GM23338 (cell line): Measurements from ENCODE around the gene AHNAK2. TPM values are rescaled to one million over a fixed set of nuclear protein-coding genes. Genes with fewer than 3 reads are reported as not detected.
A peak's percentile ranks its signal among the peaks of the same experiment; 100 is the strongest.

Experiments
- ATAC-seq: fragments of 200-7000 bp; cut with Tn5 transposase; 3 replicates; pipeline ENCODE4 v1.9.1; 2020
- DNase-seq: peaks from one replicate; pipeline ENCODE4 v3.0.0-alpha.2; 2015; ENCODE audit warnings: low spot score
- H2AFZ ChIP-seq: fragments of 200-600 bp; sonication (generic); 2 replicates; pipeline ENCODE4 v1.8.0; 2016; ENCODE audit warnings: antibody characterized with exemption, mild to moderate bottlenecking, moderate library complexity
- H3F3A ChIP-seq: fragments of 200-600 bp; sonication (generic); replicated peaks from 2 replicates; pipeline ENCODE4 v1.8.0; 2017; ENCODE audit warnings: antibody characterized with exemption, mixed run types, low read depth
- H3K27ac ChIP-seq: fragments of 200-600 bp; sonication (generic); 2 replicates; pipeline ENCODE4 v1.6.1; 2016; ENCODE audit warnings: low read depth
- H3K27me3 ChIP-seq: fragments of 200-600 bp; sonication (generic); 2 replicates; pipeline ENCODE4 v1.8.0; 2016; ENCODE audit warnings: mild to moderate bottlenecking, mixed run types, moderate library complexity; ENCODE audit not compliant: insufficient read depth
- H3K36me3 ChIP-seq: fragments of 200-600 bp; sonication (generic); 2 replicates; pipeline ENCODE4 v1.8.0; 2016; ENCODE audit warnings: mild to moderate bottlenecking; ENCODE audit not compliant: insufficient read depth
- H3K4me1 ChIP-seq: fragments of 200-600 bp; sonication (generic); 2 replicates; pipeline ENCODE4 v1.8.0; 2016; ENCODE audit warnings: mild to moderate bottlenecking, moderate library complexity; ENCODE audit not compliant: insufficient read depth
- H3K4me2 ChIP-seq: fragments of 200-600 bp; sonication (generic); 2 replicates; pipeline ENCODE4 v1.7.1; 2017; ENCODE audit warnings: mixed run types
- H3K4me3 ChIP-seq: fragments of 200-600 bp; sonication (generic); 2 replicates; pipeline ENCODE4 v1.6.1; 2016; ENCODE audit warnings: mixed run types
- H3K79me2 ChIP-seq: fragments of 200-600 bp; sonication (generic); replicated peaks from 2 replicates; pipeline ENCODE4 v1.8.0; 2017; ENCODE audit warnings: mild to moderate bottlenecking; ENCODE audit not compliant: insufficient read depth
- H3K9me2 ChIP-seq: fragments of 200-600 bp; sonication (generic); 2 replicates; pipeline ENCODE4 v1.8.0; 2017; ENCODE audit not compliant: insufficient read depth
- H4K20me1 ChIP-seq: fragments of 200-600 bp; sonication (generic); replicated peaks from 2 replicates; pipeline ENCODE4 v1.8.0; 2017; ENCODE audit warnings: mild to moderate bottlenecking; ENCODE audit not compliant: insufficient read depth
- H3K27ac Mint-ChIP-seq: 2 replicates; pipeline ENCODE4 v1.8.0; 2020; ENCODE audit warnings: inconsistent platforms, mild to moderate bottlenecking, moderate library complexity, mixed read lengths
- H3K27me3 Mint-ChIP-seq: 3 replicates; pipeline ENCODE4 v1.8.0; 2022; ENCODE audit warnings: low read depth, mild to moderate bottlenecking, moderate library complexity, mixed read lengths, inconsistent platforms; ENCODE audit not compliant: insufficient read depth, poor library complexity
- H3K36me3 Mint-ChIP-seq: 3 replicates; pipeline ENCODE4 v1.8.0; 2021; ENCODE audit warnings: low read depth, mild to moderate bottlenecking, inconsistent platforms, moderate library complexity, mixed read lengths
- H3K4me1 Mint-ChIP-seq: 3 replicates; pipeline ENCODE4 v1.8.0; 2020; ENCODE audit warnings: mild to moderate bottlenecking, inconsistent platforms, mixed read lengths
- H3K4me3 Mint-ChIP-seq: 3 replicates; pipeline ENCODE4 v1.8.0; 2021; ENCODE audit warnings: moderate library complexity, mild to moderate bottlenecking, inconsistent platforms, mixed read lengths
- H3K9me3 Mint-ChIP-seq: 3 replicates; pipeline ENCODE4 v1.8.0; 2020; ENCODE audit warnings: moderate library complexity, mild to moderate bottlenecking, inconsistent platforms, mixed read lengths
- CREB1 ChIP-seq: fragments of 250-450 bp; sonication (Bioruptor Pico); IDR thresholded peaks from 2 replicates; pipeline ENCODE4 v1.5.0; 2020; ENCODE audit warnings: low read depth, mild to moderate bottlenecking, moderate library complexity
- EZH2 ChIP-seq: fragments of 200-600 bp; sonication (generic); IDR thresholded peaks from one replicate; pipeline ENCODE4 v1.8.0; 2017; ENCODE audit warnings: antibody characterized with exemption, mild to moderate bottlenecking, low read depth; ENCODE audit not compliant: unreplicated experiment
- EZH2phosphoT487 ChIP-seq: fragments of 200-600 bp; sonication (generic); IDR thresholded peaks from one replicate; pipeline ENCODE4 v1.8.1; 2018; ENCODE audit warnings: antibody characterized with exemption; ENCODE audit not compliant: unreplicated experiment
- JUNB ChIP-seq: IDR thresholded peaks from one replicate; pipeline ENCODE4 v1.6.1; 2016; ENCODE audit warnings: antibody characterized with exemption; ENCODE audit not compliant: unreplicated experiment
- NANOG ChIP-seq: IDR thresholded peaks from 2 replicates; pipeline ENCODE4 v1.6.1; 2016; ENCODE audit warnings: antibody characterized with exemption, borderline replicate concordance
- POLR2AphosphoS5 ChIP-seq: IDR thresholded peaks from 2 replicates; pipeline ENCODE4 v1.6.1; 2016; ENCODE audit warnings: antibody characterized with exemption, low read depth
- STAT1 ChIP-seq: IDR thresholded peaks from one replicate; pipeline ENCODE4 v1.6.1; 2016; ENCODE audit warnings: antibody characterized with exemption; ENCODE audit not compliant: unreplicated experiment
- ZNF114 ChIP-seq: fragments of 250-450 bp; sonication (Bioruptor Pico); IDR thresholded peaks from 2 replicates; pipeline ENCODE4 v1.5.0; 2020; ENCODE audit warnings: mild to moderate bottlenecking, moderate library complexity
- ZNF331 ChIP-seq: fragments of 250-450 bp; sonication (Bioruptor Pico); IDR thresholded peaks from 2 replicates; pipeline ENCODE4 v1.5.0; 2020; ENCODE audit warnings: low read depth, mild to moderate bottlenecking, moderate library complexity
- polyA plus RNA-seq: library from polyadenylated mRNA; unstranded; fragments of >200 nt; fragmentation: Nextera tagmentation; extraction: Ambion mirVana; gene quantifications from 2 replicates; pipeline ENCODE4 v1.2.1, GENCODE V29; 2016
- total RNA-seq: library from RNA; depleted of rRNA; stranded (reverse); fragments of >200 nt; shearing (Covaris generic); gene quantifications from 2 replicates; pipeline ENCODE4 v1.2.3, GENCODE V29; 2014
- TF ChIP-seq, protein P1 (sequence below), 2 experiments: fragments of 200-600 bp in 1 of 2; sonication (generic) in 1 of 2; conservative IDR thresholded peaks; 2 replicates each; pipeline versions ENCODE4 v1.5.1 to v1.6.1; 2016 to 2017; ENCODE audit warnings: antibody characterized with exemption in 2 of 2, low read depth in 2 of 2, mild to moderate bottlenecking in 2 of 2, moderate library complexity in 1 of 2
- TF ChIP-seq, protein P2 (sequence below): IDR thresholded peaks from one replicate; pipeline ENCODE4 v1.6.1; 2018; ENCODE audit warnings: antibody characterized with exemption; ENCODE audit not compliant: unreplicated experiment
- TF ChIP-seq, protein P3 (sequence below): fragments of 250-450 bp; sonication (Bioruptor Pico); IDR thresholded peaks from 2 replicates; pipeline ENCODE4 v1.5.0; 2020; ENCODE audit warnings: mild to moderate bottlenecking, moderate library complexity
- TF ChIP-seq, protein P4 (sequence below): IDR thresholded peaks from 2 replicates; pipeline ENCODE4 v1.6.1; 2016; ENCODE audit warnings: antibody characterized with exemption

Gene AHNAK2
- total and polyA plus RNA-seq, 2 experiments from 2014 or later, result 1.1 to 2.6 TPM

DNA sequence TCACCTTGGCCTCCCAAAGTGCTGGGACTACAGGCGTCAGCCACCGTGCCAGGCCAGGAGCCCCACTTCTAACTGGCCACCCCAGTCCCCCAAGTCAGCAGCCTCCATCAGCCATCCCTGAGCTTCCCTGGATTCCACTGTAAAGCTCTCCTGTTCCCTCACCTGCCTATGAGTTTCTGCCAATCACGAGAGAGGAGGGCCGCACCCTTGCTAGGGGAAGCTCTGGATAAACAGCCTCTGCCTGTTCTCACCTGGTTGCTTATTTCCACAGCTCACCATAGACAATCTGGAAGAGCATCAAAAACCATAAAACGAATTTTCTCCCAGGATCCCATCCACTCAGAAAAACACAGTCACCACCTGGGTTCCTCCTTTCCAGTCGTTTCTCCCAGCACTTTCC is 37.7 kb upstream of the AHNAK2 start:
- peaks cover 64% of the 10 kb centered on the region for H3K4me1 Mint-ChIP-seq
- H3K27me3 Mint-ChIP-seq, result peaks cover 16% of the 10 kb centered on the region
- no peak overlapping the region for H3K27ac ChIP-seq
- peaks cover 38% of the 10 kb centered on the region for H3K4me1 ChIP-seq
- no peaks in the 10 kb centered on the region for H3F3A ChIP-seq
- peak overlapping the region; percentile 24; the same call in 1 of the 3 replicates for H3K4me3 Mint-ChIP-seq
- no peaks in the 10 kb centered on the region for H3K9me2 ChIP-seq
- peaks cover 41% of the 10 kb centered on the region for H3K36me3 Mint-ChIP-seq
- DNase-seq, result no peak
- no peak overlapping the region for H3K4me2 ChIP-seq
- peaks cover 71% of the 10 kb centered on the region for H4K20me1 ChIP-seq
- 0 out of 2 replicates have a peak overlapping the region, but pooled peaks have one; percentile 1 for H3K27ac Mint-ChIP-seq
- no peaks in the 10 kb centered on the region for H3K9me3 Mint-ChIP-seq
- no peaks in the 10 kb centered on the region for H3K36me3 ChIP-seq
- H2AFZ ChIP-seq, result no peak overlapping the region
- TF ChIP-seq, protein P1, sequence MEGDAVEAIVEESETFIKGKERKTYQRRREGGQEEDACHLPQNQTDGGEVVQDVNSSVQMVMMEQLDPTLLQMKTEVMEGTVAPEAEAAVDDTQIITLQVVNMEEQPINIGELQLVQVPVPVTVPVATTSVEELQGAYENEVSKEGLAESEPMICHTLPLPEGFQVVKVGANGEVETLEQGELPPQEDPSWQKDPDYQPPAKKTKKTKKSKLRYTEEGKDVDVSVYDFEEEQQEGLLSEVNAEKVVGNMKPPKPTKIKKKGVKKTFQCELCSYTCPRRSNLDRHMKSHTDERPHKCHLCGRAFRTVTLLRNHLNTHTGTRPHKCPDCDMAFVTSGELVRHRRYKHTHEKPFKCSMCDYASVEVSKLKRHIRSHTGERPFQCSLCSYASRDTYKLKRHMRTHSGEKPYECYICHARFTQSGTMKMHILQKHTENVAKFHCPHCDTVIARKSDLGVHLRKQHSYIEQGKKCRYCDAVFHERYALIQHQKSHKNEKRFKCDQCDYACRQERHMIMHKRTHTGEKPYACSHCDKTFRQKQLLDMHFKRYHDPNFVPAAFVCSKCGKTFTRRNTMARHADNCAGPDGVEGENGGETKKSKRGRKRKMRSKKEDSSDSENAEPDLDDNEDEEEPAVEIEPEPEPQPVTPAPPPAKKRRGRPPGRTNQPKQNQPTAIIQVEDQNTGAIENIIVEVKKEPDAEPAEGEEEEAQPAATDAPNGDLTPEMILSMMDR (conservative IDR thresholded peaks at IDR 0.05; ENCODE audit: low read depth in 2 of 2), result no peak
- TF ChIP-seq JUNB, result no peak
- no peak for TF ChIP-seq EZH2
- no peak for TF ChIP-seq NANOG
- TF ChIP-seq, protein P2, sequence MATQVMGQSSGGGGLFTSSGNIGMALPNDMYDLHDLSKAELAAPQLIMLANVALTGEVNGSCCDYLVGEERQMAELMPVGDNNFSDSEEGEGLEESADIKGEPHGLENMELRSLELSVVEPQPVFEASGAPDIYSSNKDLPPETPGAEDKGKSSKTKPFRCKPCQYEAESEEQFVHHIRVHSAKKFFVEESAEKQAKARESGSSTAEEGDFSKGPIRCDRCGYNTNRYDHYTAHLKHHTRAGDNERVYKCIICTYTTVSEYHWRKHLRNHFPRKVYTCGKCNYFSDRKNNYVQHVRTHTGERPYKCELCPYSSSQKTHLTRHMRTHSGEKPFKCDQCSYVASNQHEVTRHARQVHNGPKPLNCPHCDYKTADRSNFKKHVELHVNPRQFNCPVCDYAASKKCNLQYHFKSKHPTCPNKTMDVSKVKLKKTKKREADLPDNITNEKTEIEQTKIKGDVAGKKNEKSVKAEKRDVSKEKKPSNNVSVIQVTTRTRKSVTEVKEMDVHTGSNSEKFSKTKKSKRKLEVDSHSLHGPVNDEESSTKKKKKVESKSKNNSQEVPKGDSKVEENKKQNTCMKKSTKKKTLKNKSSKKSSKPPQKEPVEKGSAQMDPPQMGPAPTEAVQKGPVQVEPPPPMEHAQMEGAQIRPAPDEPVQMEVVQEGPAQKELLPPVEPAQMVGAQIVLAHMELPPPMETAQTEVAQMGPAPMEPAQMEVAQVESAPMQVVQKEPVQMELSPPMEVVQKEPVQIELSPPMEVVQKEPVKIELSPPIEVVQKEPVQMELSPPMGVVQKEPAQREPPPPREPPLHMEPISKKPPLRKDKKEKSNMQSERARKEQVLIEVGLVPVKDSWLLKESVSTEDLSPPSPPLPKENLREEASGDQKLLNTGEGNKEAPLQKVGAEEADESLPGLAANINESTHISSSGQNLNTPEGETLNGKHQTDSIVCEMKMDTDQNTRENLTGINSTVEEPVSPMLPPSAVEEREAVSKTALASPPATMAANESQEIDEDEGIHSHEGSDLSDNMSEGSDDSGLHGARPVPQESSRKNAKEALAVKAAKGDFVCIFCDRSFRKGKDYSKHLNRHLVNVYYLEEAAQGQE, result no peak
- no peak for TF ChIP-seq STAT1
- no peak for TF ChIP-seq ZNF114 (CRISPR knock-in tag)
- TF ChIP-seq, protein P3, sequence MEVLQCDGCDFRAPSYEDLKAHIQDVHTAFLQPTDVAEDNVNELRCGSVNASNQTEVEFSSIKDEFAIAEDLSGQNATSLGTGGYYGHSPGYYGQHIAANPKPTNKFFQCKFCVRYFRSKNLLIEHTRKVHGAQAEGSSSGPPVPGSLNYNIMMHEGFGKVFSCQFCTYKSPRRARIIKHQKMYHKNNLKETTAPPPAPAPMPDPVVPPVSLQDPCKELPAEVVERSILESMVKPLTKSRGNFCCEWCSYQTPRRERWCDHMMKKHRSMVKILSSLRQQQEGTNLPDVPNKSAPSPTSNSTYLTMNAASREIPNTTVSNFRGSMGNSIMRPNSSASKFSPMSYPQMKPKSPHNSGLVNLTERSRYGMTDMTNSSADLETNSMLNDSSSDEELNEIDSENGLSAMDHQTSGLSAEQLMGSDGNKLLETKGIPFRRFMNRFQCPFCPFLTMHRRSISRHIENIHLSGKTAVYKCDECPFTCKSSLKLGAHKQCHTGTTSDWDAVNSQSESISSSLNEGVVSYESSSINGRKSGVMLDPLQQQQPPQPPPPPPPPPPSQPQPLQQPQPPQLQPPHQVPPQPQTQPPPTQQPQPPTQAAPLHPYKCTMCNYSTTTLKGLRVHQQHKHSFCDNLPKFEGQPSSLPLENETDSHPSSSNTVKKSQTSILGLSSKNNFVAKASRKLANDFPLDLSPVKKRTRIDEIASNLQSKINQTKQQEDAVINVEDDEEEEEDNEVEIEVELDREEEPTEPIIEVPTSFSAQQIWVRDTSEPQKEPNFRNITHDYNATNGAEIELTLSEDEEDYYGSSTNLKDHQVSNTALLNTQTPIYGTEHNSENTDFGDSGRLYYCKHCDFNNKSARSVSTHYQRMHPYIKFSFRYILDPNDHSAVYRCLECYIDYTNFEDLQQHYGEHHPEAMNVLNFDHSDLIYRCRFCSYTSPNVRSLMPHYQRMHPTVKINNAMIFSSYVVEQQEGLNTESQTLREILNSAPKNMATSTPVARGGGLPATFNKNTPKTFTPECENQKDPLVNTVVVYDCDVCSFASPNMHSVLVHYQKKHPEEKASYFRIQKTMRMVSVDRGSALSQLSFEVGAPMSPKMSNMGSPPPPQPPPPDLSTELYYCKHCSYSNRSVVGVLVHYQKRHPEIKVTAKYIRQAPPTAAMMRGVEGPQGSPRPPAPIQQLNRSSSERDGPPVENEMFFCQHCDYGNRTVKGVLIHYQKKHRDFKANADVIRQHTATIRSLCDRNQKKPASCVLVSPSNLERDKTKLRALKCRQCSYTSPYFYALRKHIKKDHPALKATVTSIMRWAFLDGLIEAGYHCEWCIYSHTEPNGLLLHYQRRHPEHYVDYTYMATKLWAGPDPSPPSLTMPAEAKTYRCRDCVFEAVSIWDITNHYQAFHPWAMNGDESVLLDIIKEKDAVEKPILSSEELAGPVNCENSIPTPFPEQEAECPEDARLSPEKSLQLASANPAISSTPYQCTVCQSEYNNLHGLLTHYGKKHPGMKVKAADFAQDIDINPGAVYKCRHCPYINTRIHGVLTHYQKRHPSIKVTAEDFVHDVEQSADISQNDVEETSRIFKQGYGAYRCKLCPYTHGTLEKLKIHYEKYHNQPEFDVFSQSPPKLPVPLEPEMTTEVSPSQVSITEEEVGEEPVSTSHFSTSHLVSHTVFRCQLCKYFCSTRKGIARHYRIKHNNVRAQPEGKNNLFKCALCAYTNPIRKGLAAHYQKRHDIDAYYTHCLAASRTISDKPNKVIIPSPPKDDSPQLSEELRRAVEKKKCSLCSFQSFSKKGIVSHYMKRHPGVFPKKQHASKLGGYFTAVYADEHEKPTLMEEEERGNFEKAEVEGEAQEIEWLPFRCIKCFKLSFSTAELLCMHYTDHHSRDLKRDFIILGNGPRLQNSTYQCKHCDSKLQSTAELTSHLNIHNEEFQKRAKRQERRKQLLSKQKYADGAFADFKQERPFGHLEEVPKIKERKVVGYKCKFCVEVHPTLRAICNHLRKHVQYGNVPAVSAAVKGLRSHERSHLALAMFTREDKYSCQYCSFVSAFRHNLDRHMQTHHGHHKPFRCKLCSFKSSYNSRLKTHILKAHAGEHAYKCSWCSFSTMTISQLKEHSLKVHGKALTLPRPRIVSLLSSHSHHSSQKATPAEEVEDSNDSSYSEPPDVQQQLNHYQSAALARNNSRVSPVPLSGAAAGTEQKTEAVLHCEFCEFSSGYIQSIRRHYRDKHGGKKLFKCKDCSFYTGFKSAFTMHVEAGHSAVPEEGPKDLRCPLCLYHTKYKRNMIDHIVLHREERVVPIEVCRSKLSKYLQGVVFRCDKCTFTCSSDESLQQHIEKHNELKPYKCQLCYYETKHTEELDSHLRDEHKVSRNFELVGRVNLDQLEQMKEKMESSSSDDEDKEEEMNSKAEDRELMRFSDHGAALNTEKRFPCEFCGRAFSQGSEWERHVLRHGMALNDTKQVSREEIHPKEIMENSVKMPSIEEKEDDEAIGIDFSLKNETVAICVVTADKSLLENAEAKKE, result no peak
- no peak for TF ChIP-seq POLR2AphosphoS5
- TF ChIP-seq ZNF331 (CRISPR knock-in tag), result no peak
- TF ChIP-seq, protein P4, sequence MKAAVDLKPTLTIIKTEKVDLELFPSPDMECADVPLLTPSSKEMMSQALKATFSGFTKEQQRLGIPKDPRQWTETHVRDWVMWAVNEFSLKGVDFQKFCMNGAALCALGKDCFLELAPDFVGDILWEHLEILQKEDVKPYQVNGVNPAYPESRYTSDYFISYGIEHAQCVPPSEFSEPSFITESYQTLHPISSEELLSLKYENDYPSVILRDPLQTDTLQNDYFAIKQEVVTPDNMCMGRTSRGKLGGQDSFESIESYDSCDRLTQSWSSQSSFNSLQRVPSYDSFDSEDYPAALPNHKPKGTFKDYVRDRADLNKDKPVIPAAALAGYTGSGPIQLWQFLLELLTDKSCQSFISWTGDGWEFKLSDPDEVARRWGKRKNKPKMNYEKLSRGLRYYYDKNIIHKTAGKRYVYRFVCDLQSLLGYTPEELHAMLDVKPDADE, result no peak
- no peak for TF ChIP-seq CREB1 (CRISPR knock-in tag)
- no peak for TF ChIP-seq EZH2phosphoT487
- no peak for ATAC-seq
- no peak overlapping the region for H3K4me3 ChIP-seq
- peaks cover 97% of the 10 kb centered on the region for H3K79me2 ChIP-seq
- no peaks in the 10 kb centered on the region for H3K27me3 ChIP-seq
